Measurements from ENCODE around the gene ALG6.
"Not testable (repeated sequence)": the region's sequence is repeated elsewhere in the genome, so short reads cannot be mapped to it uniquely, and the experiment has no call there.

The ALG6 gene

GRCh38 chr1:63350320-63350719 lies 17.1 kb upstream of the ALG6 start:
- Histone ChIP-seq H3K14ac (ENCODE audit: low read length in 2 of 2) (no peak overlapping the region), H3K23ac (ENCODE audit: low read length in 2 of 2) (no peak overlapping the region), H3K4me3 (ENCODE audit: insufficient read depth in 1 of 2, low read depth in 1 of 2, low read length in 2 of 2) (no peak overlapping the region), H2BK15ac (ENCODE audit: low read depth, poor library complexity, severe bottlenecking) (no peak overlapping the region), H3K9me3 (ENCODE audit: control insufficient read depth, low read length) (no peaks in the 10 kb centered on the region), H2AFZ (ENCODE audit: low read depth, low read length) (no peak overlapping the region), H3K36me3 (ENCODE audit: control insufficient read depth in 1 of 2, insufficient read depth in 2 of 2, low read depth in 1 of 2, low read length in 2 of 2) (no peaks in the 10 kb centered on the region), H3K9ac (ENCODE audit: low read length) (no peak overlapping the region), H3K18ac (ENCODE audit: low read depth in 1 of 2, low read length in 2 of 2) (no peak overlapping the region), H4K8ac (ENCODE audit: low read length) (no peak overlapping the region), H2BK5ac (ENCODE audit: low read depth, low read length, poor library complexity, severe bottlenecking) (no peak overlapping the region), H3K4me1 (ENCODE audit: control insufficient read depth, insufficient read depth, low read depth, low read length) (no peaks in the 10 kb centered on the region), H2BK12ac (ENCODE audit: low read length in 2 of 2) (no peak overlapping the region), H3K4ac (ENCODE audit: low read depth in 1 of 2, low read length in 2 of 2) (no peak overlapping the region), H2AK5ac (ENCODE audit: low read length, severe bottlenecking) (no peak overlapping the region), H3K79me1 (replicated peaks; ENCODE audit: low read length, poor library complexity, severe bottlenecking) (no peaks in the 10 kb centered on the region), H3K4me2 (ENCODE audit: low read length, poor library complexity, severe bottlenecking) (no peak overlapping the region), H4K91ac (ENCODE audit: low read length) (no peak overlapping the region), H3K27me3 (ENCODE audit: control insufficient read depth in 1 of 2, insufficient read depth in 1 of 2, low read length in 2 of 2) (peaks cover 15 to 36% of the 10 kb centered on the region in 2 experiments), H2BK120ac (ENCODE audit: low read depth, low read length) (no peak overlapping the region), H3K27ac (ENCODE audit: low read length, poor library complexity, severe bottlenecking) (no peak overlapping the region)
- 93% methylated on average over 5 of the region's 5 CpGs for WGBS
- DNase-seq: no peak

GRCh38 chr1:63352736-63353135 lies 14.7 kb upstream of the ALG6 start:
- no peak overlapping the region for H3K23ac ChIP-seq (ENCODE audit: low read length in 2 of 2)
- no peak overlapping the region for H4K91ac ChIP-seq (ENCODE audit: low read length)
- H3K27me3 ChIP-seq (ENCODE audit: control insufficient read depth in 1 of 2, insufficient read depth in 1 of 2, low read length in 2 of 2): peaks cover 13 to 36% of the 10 kb centered on the region in 2 experiments
- H2BK12ac ChIP-seq (ENCODE audit: low read length in 2 of 2): no peak overlapping the region
- no peaks in the 10 kb centered on the region for H3K36me3 ChIP-seq (ENCODE audit: control insufficient read depth in 1 of 2, insufficient read depth in 2 of 2, low read depth in 1 of 2, low read length in 2 of 2)
- no peak overlapping the region for H2BK120ac ChIP-seq (ENCODE audit: low read depth, low read length)
- no peak overlapping the region for H4K8ac ChIP-seq (ENCODE audit: low read length)
- no peak overlapping the region for H3K27ac ChIP-seq (ENCODE audit: low read length, poor library complexity, severe bottlenecking)
- WGBS: no CpG with 5 or more reads among the region's 2 CpGs
- H3K18ac ChIP-seq (ENCODE audit: low read depth in 1 of 2, low read length in 2 of 2): no peak overlapping the region
- H2AK5ac ChIP-seq (ENCODE audit: low read length, severe bottlenecking): no peak overlapping the region
- no peak for DNase-seq
- H3K14ac ChIP-seq (ENCODE audit: low read length in 2 of 2): no peak overlapping the region
- H3K4me3 ChIP-seq (ENCODE audit: insufficient read depth in 1 of 2, low read depth in 1 of 2, low read length in 2 of 2): no peak overlapping the region
- H2AFZ ChIP-seq (ENCODE audit: low read depth, low read length): no peak overlapping the region
- H3K9me3 ChIP-seq (ENCODE audit: control insufficient read depth, low read length): no peaks in the 10 kb centered on the region
- H2BK15ac ChIP-seq (ENCODE audit: low read depth, poor library complexity, severe bottlenecking): no peak overlapping the region
- H3K9ac ChIP-seq (ENCODE audit: low read length): no peak overlapping the region
- H2BK5ac ChIP-seq (ENCODE audit: low read depth, low read length, poor library complexity, severe bottlenecking): no peak overlapping the region
- no peaks in the 10 kb centered on the region for H3K4me1 ChIP-seq (ENCODE audit: control insufficient read depth, insufficient read depth, low read depth, low read length)
- no peaks in the 10 kb centered on the region for H3K79me1 ChIP-seq (replicated peaks; ENCODE audit: low read length, poor library complexity, severe bottlenecking)
- no peak overlapping the region for H3K4ac ChIP-seq (ENCODE audit: low read depth in 1 of 2, low read length in 2 of 2)
- H3K4me2 ChIP-seq (ENCODE audit: low read length, poor library complexity, severe bottlenecking): no peak overlapping the region

- not testable (repeated sequence) for H2BK12ac ChIP-seq (ENCODE audit: low read length in 2 of 2); H3K27ac ChIP-seq (ENCODE audit: low read length, poor library complexity, severe bottlenecking); H3K18ac ChIP-seq (ENCODE audit: low read depth in 1 of 2, low read length in 2 of 2); H3K4me2 ChIP-seq (ENCODE audit: low read length, poor library complexity, severe bottlenecking); H2BK15ac ChIP-seq (ENCODE audit: low read depth, poor library complexity, severe bottlenecking); H3K14ac ChIP-seq (ENCODE audit: low read length in 2 of 2); H2BK120ac ChIP-seq (ENCODE audit: low read depth, low read length); H2BK5ac ChIP-seq (ENCODE audit: low read depth, low read length, poor library complexity, severe bottlenecking); H3K9me3 ChIP-seq (ENCODE audit: control insufficient read depth, low read length); H4K8ac ChIP-seq (ENCODE audit: low read length); H3K4me1 ChIP-seq (ENCODE audit: control insufficient read depth, insufficient read depth, low read depth, low read length); H3K79me1 ChIP-seq (replicated peaks; ENCODE audit: low read length, poor library complexity, severe bottlenecking); H4K91ac ChIP-seq (ENCODE audit: low read length); H3K9ac ChIP-seq (ENCODE audit: low read length); H3K23ac ChIP-seq (ENCODE audit: low read length in 2 of 2); H3K4ac ChIP-seq (ENCODE audit: low read depth in 1 of 2, low read length in 2 of 2); H2AK5ac ChIP-seq (ENCODE audit: low read length, severe bottlenecking); DNase-seq; H3K36me3 ChIP-seq (ENCODE audit: control insufficient read depth in 1 of 2, insufficient read depth in 2 of 2, low read depth in 1 of 2, low read length in 2 of 2); H2AFZ ChIP-seq (ENCODE audit: low read depth, low read length); H3K4me3 ChIP-seq (ENCODE audit: insufficient read depth in 1 of 2, low read depth in 1 of 2, low read length in 2 of 2)
- peaks cover 4 to 38% of the 10 kb centered on the region in 2 experiments for H3K27me3 ChIP-seq (ENCODE audit: control insufficient read depth in 1 of 2, insufficient read depth in 1 of 2, low read length in 2 of 2)
- WGBS: 71% methylated on average over 2 of the region's 2 CpGs
Measured at GRCh38 chr1:63356234-63356633, 11.2 kb upstream of the ALG6 start.

GRCh38 chr1:63359561-63359960 lies 7.9 kb upstream of the ALG6 start:
- Histone ChIP-seq H3K36me3 (ENCODE audit: control insufficient read depth in 1 of 2, insufficient read depth in 2 of 2, low read depth in 1 of 2, low read length in 2 of 2) (no peaks in the 10 kb centered on the region), H3K14ac (ENCODE audit: low read length in 2 of 2) (no peak overlapping the region), H4K8ac (ENCODE audit: low read length) (no peak overlapping the region), H3K27me3 (ENCODE audit: control insufficient read depth in 1 of 2, insufficient read depth in 1 of 2, low read length in 2 of 2) (peaks cover 0 to 12% of the 10 kb centered on the region in 2 experiments), H3K9me3 (ENCODE audit: control insufficient read depth, low read length) (no peaks in the 10 kb centered on the region), H2BK12ac (ENCODE audit: low read length in 2 of 2) (no peak overlapping the region), H2BK5ac (ENCODE audit: low read depth, low read length, poor library complexity, severe bottlenecking) (no peak overlapping the region), H2BK15ac (ENCODE audit: low read depth, poor library complexity, severe bottlenecking) (no peak overlapping the region), H4K91ac (ENCODE audit: low read length) (no peak overlapping the region), H3K4me1 (ENCODE audit: control insufficient read depth, insufficient read depth, low read depth, low read length) (no peaks in the 10 kb centered on the region), H2AK5ac (ENCODE audit: low read length, severe bottlenecking) (no peak overlapping the region), H3K23ac (ENCODE audit: low read length in 2 of 2) (no peak overlapping the region), H3K9ac (ENCODE audit: low read length) (no peak overlapping the region), H3K18ac (ENCODE audit: low read depth in 1 of 2, low read length in 2 of 2) (no peak overlapping the region), H2BK120ac (ENCODE audit: low read depth, low read length) (no peak overlapping the region), H2AFZ (ENCODE audit: low read depth, low read length) (no peak overlapping the region), H3K4me3 (ENCODE audit: insufficient read depth in 1 of 2, low read depth in 1 of 2, low read length in 2 of 2) (no peak overlapping the region), H3K27ac (ENCODE audit: low read length, poor library complexity, severe bottlenecking) (no peak overlapping the region), H3K4ac (ENCODE audit: low read depth in 1 of 2, low read length in 2 of 2) (no peak overlapping the region), H3K4me2 (ENCODE audit: low read length, poor library complexity, severe bottlenecking) (no peak overlapping the region), H3K79me1 (replicated peaks; ENCODE audit: low read length, poor library complexity, severe bottlenecking) (no peaks in the 10 kb centered on the region)
- WGBS: 94% methylated on average over 5 of the region's 5 CpGs
- DNase-seq: no peak

All from mesenchymal stem cell (in vitro differentiated cells and primary cell).